Thoracic aorta (tissue), 2 donors: ENCODE measurements around the gene CISTR. TPM values are rescaled to one million over a fixed set of nuclear protein-coding genes. Genes with fewer than 3 reads are reported as not detected.

Experiments used
- ATAC-seq: fragments of 150-250 bp; one replicate; pipeline ENCODE4 v1.8.0; 2017; ENCODE audit warnings: low read depth; ENCODE audit not compliant: insufficient number of reproducible peaks, low FRiP score
- DNase-seq: peaks from one replicate; pipeline ENCODE4 v3.0.0-alpha.2; 2020; ENCODE audit warnings: low spot score
- H3K27ac ChIP-seq, 2 donors: fragments of 200-600 bp; sonication (generic); 1 replicate in 1 of 2; 2 replicates in 1 of 2; pipeline ENCODE4 v1.5.1; 2016; ENCODE audit warnings: mild to moderate bottlenecking in 2 of 2, moderate library complexity in 2 of 2
- H3K27me3 ChIP-seq: fragments of 200-600 bp; sonication (generic); replicated peaks from 2 replicates; pipeline ENCODE4 v1.6.0; 2016; ENCODE audit warnings: mild to moderate bottlenecking; ENCODE audit not compliant: insufficient read depth
- H3K36me3 ChIP-seq: fragments of 200-600 bp; sonication (generic); one replicate; pipeline ENCODE4 v1.5.1; 2016
- H3K4me1 ChIP-seq, 2 donors: fragments of 200-600 bp; sonication (generic); 1 replicate in 1 of 2; 2 replicates in 1 of 2; pipeline versions ENCODE4 v1.5.1 to v1.6.0; 2016; ENCODE audit warnings: low read depth in 2 of 2, mild to moderate bottlenecking in 1 of 2; ENCODE audit not compliant: control insufficient read depth in 1 of 2
- H3K4me3 ChIP-seq: fragments of 200-600 bp; sonication (generic); 2 replicates; pipeline ENCODE4 v1.5.1; 2016; ENCODE audit warnings: mild to moderate bottlenecking
- H3K9me3 ChIP-seq: fragments of 200-600 bp; sonication (generic); 2 replicates; pipeline ENCODE4 v1.5.1; 2016
- total RNA-seq, 2 donors: library from RNA; depleted of rRNA; stranded (reverse); fragments of >200 nt; gene quantifications; one replicate each; pipeline versions ENCODE4 v1.1.0 to v1.2.3, GENCODE V29; 2016
- TF ChIP-seq, protein P1 (sequence below): fragments of 200-600 bp; sonication (generic); IDR thresholded peaks from one replicate; pipeline ENCODE4 v1.5.1; 2019; ENCODE audit warnings: antibody characterized with exemption

Gene CISTR
- total RNA-seq, 2 donors from 2014 or later: not detected

DNA sequence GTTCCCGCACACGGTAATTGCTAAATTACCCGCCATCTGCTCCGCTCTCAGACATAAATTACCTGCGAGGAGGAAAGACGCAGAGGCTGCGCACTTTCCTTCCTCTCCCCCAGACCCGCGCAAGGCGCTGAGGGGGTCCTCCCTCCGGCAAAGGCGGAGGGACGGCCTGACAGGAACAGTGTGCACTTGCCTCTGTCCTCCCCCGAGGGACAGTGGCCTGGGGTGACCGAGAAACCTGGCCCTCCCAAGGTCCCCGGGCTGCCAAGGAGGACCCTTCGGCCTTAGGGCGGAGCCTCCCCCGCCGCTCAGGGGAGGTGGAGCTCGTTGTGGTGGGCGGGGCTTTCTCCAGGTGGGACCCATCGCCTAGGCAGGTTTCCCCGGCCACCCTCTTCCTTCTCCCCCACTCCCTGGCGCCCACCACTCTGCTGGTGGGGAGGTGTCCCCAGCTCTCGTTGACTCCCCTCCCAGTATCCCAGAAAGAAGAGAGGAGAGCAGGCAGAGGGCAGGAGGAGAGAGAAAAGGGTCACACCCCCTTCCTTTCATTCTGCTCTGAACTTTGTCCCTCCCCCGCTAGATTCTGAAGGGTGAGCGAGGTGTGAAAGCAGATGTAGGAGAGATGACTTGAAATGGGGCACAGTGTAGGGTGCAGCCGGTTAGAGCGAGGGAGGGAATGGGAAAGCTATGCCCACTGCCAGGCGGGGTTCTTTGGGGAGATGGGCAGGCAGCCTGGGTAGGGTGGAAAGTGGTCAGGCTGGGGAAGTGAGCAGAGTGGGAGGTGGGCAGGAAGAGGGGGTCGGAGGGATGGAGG is 13.2 kb downstream of the CISTR start:
- Histone ChIP-seq H3K9me3 (no peaks in the 10 kb centered on the region), H3K27ac (no peak overlapping the region), H3K4me3 (no peak overlapping the region), H3K4me1 (peaks cover 0 to 47% of the 10 kb centered on the region in 2 donors), H3K27me3 (no peaks in the 10 kb centered on the region), H3K36me3 (no peaks in the 10 kb centered on the region)
- ATAC-seq (no peak), DNase-seq (no peak)
- TF ChIP-seq, protein P1, sequence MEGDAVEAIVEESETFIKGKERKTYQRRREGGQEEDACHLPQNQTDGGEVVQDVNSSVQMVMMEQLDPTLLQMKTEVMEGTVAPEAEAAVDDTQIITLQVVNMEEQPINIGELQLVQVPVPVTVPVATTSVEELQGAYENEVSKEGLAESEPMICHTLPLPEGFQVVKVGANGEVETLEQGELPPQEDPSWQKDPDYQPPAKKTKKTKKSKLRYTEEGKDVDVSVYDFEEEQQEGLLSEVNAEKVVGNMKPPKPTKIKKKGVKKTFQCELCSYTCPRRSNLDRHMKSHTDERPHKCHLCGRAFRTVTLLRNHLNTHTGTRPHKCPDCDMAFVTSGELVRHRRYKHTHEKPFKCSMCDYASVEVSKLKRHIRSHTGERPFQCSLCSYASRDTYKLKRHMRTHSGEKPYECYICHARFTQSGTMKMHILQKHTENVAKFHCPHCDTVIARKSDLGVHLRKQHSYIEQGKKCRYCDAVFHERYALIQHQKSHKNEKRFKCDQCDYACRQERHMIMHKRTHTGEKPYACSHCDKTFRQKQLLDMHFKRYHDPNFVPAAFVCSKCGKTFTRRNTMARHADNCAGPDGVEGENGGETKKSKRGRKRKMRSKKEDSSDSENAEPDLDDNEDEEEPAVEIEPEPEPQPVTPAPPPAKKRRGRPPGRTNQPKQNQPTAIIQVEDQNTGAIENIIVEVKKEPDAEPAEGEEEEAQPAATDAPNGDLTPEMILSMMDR: no peak

DNA sequence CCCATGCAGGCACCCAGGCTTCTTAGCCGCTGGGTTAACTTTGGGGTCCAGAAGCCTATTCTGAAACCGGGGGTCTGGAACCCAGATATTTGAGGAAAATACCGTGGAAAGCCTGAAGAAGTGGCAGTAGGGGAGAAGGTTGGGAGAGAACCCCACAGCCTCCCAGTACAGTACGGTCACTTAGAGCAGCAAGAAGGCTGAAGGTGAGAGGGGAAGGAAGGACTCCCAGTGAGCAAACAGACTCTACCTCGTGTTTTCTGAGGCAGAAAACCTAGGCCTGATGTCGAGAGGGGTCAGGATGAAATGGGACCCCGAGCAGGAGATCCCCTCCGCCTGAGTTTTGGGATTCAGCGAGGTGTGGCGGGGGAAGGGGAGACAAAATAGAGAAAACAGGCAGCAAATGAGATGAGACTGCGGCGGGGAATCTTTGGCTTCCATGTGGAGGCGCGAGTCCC is 13.8 kb downstream of the CISTR start:
- Histone ChIP-seq H3K36me3 (no peaks in the 10 kb centered on the region), H3K9me3 (no peaks in the 10 kb centered on the region), H3K4me1 (peaks cover 0 to 45% of the 10 kb centered on the region in 2 donors), H3K27ac (no peak overlapping the region), H3K4me3 (no peak overlapping the region), H3K27me3 (no peaks in the 10 kb centered on the region)
- ATAC-seq (no peak), DNase-seq (no peak)
- TF ChIP-seq, protein P1: no peak

DNA sequence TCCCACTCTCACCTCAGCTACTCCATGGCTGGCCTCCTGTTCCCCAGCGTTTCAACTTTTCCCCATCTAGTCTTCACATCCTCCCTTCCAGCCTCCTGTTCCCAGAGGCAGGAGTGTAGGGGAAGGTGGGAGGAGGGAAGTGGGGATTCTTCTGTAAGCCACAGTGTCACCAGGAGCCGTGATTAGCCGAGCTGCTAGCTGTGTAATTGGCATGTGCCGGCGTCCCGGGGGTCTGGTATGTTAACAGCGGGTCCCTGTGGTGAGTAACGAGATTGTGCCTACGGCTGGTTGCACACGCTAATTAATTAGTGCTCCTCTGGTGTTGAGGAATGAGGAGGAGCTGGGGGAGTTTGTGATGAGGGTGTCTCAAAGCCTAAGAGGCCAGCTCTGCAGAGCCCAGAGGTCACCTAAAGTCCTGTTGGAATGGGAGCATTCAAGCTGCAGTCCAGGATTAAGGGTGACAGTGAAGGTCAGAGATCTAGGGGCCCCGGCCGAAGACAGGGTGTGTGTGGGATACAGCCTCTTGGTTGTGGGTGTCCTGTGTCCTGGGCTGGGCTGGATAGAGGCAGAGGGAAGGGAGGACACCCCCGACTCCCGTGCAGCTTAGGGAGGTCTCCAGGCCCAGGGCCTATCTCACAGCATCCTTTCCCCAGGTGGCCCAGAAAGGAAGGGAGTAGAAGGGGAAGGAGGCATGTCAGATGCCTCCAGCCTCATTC is 14.5 kb downstream of the CISTR start:
- Histone ChIP-seq H3K4me1 (peaks cover 0 to 43% of the 10 kb centered on the region in 2 donors), H3K27me3 (no peaks in the 10 kb centered on the region), H3K4me3 (no peak overlapping the region), H3K9me3 (no peaks in the 10 kb centered on the region), H3K36me3 (no peaks in the 10 kb centered on the region), H3K27ac (no peak overlapping the region)
- no peak for DNase-seq
- TF ChIP-seq, protein P1: no peak
- ATAC-seq: no peak

DNA sequence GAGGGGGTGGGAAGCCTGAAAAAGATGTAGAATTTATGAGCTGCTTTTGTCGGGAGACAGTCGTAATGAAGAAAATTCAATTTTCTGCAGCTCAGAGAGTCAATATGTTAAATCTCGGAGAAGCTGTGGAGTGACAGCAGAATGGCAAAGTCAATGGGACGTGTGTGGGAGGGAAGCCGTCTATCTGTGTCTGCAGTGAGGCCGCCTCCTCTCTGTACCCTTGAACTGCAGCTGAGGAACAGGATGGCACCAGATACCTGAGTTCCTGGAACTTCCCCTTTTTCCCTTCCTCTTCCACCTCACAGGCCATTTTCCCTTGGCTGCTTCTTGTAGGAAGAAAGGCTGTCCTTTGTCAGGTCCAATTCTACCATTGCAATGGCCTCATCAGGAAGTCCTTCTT is 15.2 kb downstream of the CISTR start:
- TF ChIP-seq, protein P1: no peak
- H3K4me3 ChIP-seq: no peak overlapping the region
- H3K9me3 ChIP-seq: no peaks in the 10 kb centered on the region
- peaks cover 0 to 47% of the 10 kb centered on the region in 2 donors for H3K4me1 ChIP-seq
- H3K27me3 ChIP-seq: no peaks in the 10 kb centered on the region
- DNase-seq: no peak
- no peak for ATAC-seq
- peak overlapping the region in 1 of 2 donors; percentile 32 for H3K27ac ChIP-seq
- H3K36me3 ChIP-seq: no peaks in the 10 kb centered on the region

DNA sequence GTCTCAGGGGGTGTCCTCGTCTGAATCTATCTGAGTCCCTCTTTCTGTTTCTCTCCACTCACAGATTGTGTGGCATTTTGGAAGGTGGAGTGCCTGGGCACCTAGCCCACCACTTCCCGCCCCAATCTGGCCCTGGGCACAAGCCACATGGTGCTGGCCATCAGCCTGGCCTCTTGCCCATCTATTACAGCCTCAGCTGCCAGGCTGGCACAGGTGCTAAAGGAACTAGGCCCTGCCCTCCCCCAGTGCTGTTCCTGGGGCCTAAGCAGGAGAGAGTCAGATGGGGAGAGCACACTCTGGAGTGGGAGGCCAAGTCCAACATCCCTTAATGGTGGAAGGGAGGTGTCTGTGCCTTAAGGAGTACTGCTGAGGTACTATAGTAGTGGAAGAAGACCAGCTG is 16.2 kb downstream of the CISTR start:
- H3K4me1 ChIP-seq: peaks cover 0 to 49% of the 10 kb centered on the region in 2 donors
- peak overlapping the region; percentile 32 to 37 for H3K27ac ChIP-seq
- no peaks in the 10 kb centered on the region for H3K27me3 ChIP-seq
- TF ChIP-seq, protein P1: no peak
- ATAC-seq: no peak
- no peaks in the 10 kb centered on the region for H3K9me3 ChIP-seq
- H3K36me3 ChIP-seq: no peaks in the 10 kb centered on the region
- H3K4me3 ChIP-seq: no peak overlapping the region
- DNase-seq: no peak
